K562 (cell line): ENCODE results near the gene PLOD1. TPM values are rescaled to one million over a fixed set of nuclear protein-coding genes. Genes with fewer than 3 reads are reported as not detected.
A peak's percentile ranks its signal among the peaks of the same experiment; 100 is the strongest.

Experiments used
- ARID4B ChIP-seq: sonication (generic); formaldehyde crosslinking; IDR thresholded peaks from 2 replicates; pipeline ENCODE4 v1.8.0; 2022; ENCODE audit warnings: mild to moderate bottlenecking, missing genetic modification reagents
- ARNT ChIP-seq, 2 experiments: fragments of 450-650 bp; IDR thresholded peaks; 2 replicates each; pipeline ENCODE4 v1.6.1; 2016; ENCODE audit warnings: mild to moderate bottlenecking in 1 of 2
- DPF2 ChIP-seq: fragments of 450-650 bp; IDR thresholded peaks from 2 replicates; pipeline ENCODE4 v1.6.1; 2016
- ETV5 ChIP-seq: sonication (generic); formaldehyde crosslinking; IDR thresholded peaks from 2 replicates; pipeline ENCODE4 v1.4.0; 2020; ENCODE audit warnings: low read depth, mild to moderate bottlenecking, missing genetic modification reagents
- HDAC1 ChIP-seq, 2 experiments: fragments of 450-650 bp; IDR thresholded peaks; 2 replicates each; pipeline ENCODE4 v1.6.1; 2016 to 2017; ENCODE audit warnings: inconsistent platforms in 1 of 2, mild to moderate bottlenecking in 1 of 2, moderate library complexity in 1 of 2
- HDAC2 ChIP-seq: fragments of 450-650 bp; IDR thresholded peaks from 2 replicates; pipeline ENCODE4 v1.6.1; 2016; ENCODE audit warnings: mild to moderate bottlenecking
- HMGXB4 ChIP-seq: sonication (generic); formaldehyde crosslinking; IDR thresholded peaks from 2 replicates; pipeline ENCODE4 v1.8.1; 2023; ENCODE audit warnings: mild to moderate bottlenecking, missing genetic modification reagents
- LEF1 ChIP-seq: fragments of 450-650 bp; IDR thresholded peaks from 2 replicates; pipeline ENCODE4 v1.6.1; 2016; ENCODE audit warnings: mild to moderate bottlenecking
- MITF ChIP-seq: IDR thresholded peaks from 2 replicates; pipeline ENCODE4 v1.6.1; 2014; ENCODE audit warnings: antibody characterized with exemption
- MLLT1 ChIP-seq, 2 experiments: fragments of 450-650 bp; IDR thresholded peaks; 2 replicates each; pipeline ENCODE4 v1.6.1; 2016
- NONO ChIP-seq, 2 experiments: fragments of 200-400 bp in 1 of 2; fragments of 450-650 bp in 1 of 2; formaldehyde crosslinking in 1 of 2; IDR thresholded peaks; 2 replicates each; pipeline ENCODE4 v1.6.1; 2017; ENCODE audit warnings: low read depth in 2 of 2, mild to moderate bottlenecking in 2 of 2, moderate library complexity in 2 of 2, low read length in 1 of 2
- PKNOX1 ChIP-seq: fragments of 450-650 bp; IDR thresholded peaks from 2 replicates; pipeline ENCODE4 v1.6.1; 2016
- POLR2AphosphoS5 ChIP-seq: IDR thresholded peaks from 2 replicates; pipeline ENCODE4 v1.6.1; 2011; ENCODE audit warnings: mild to moderate bottlenecking, low read depth, low read length, moderate library complexity; ENCODE audit not compliant: control insufficient read depth, insufficient read depth
- TCF3 ChIP-seq: sonication (generic); formaldehyde crosslinking; IDR thresholded peaks from 2 replicates; pipeline ENCODE4 v1.4.0; 2020; ENCODE audit warnings: mild to moderate bottlenecking, missing genetic modification reagents
- TOE1 ChIP-seq, 2 experiments: fragments of 450-650 bp in 1 of 2; sonication (generic) in 1 of 2; formaldehyde crosslinking in 1 of 2; IDR thresholded peaks; 2 replicates each; pipeline versions ENCODE4 v1.7.1 to v1.8.0; 2016 to 2022; ENCODE audit warnings: borderline replicate concordance in 2 of 2, mild to moderate bottlenecking in 2 of 2, antibody characterized with exemption in 1 of 2, inconsistent platforms in 1 of 2, low read depth in 1 of 2, missing genetic modification reagents in 1 of 2, moderate library complexity in 1 of 2
- YY1 ChIP-seq, 3 experiments: IDR thresholded peaks; 2 replicates each; pipeline ENCODE4 v1.6.1; 2011; ENCODE audit warnings: low read length in 2 of 3, mild to moderate bottlenecking in 2 of 3, moderate library complexity in 2 of 3, borderline replicate concordance in 1 of 3, control low read depth in 1 of 3, low read depth in 1 of 3; ENCODE audit not compliant: insufficient read depth in 3 of 3, insufficient replicate concordance in 2 of 3, control insufficient read depth in 1 of 3, insufficient read length in 1 of 3; ENCODE audit errors: extremely low read depth in 1 of 3
- polyA plus RNA-seq, 8 experiments: library from polyadenylated mRNA; depleted of rRNA in 4 of 8; stranded (reverse) in 5 of 8; unstranded in 3 of 8; fragments of >200 nt; fragmentation: Nextera tagmentation in 2 of 8; fragmentation: Illumina TruSeq in 1 of 8; extraction: Ambion mirVana in 2 of 8; extraction: Trizol in 1 of 8; gene quantifications; 2 replicates each; pipeline versions ENCODE4 v1.2.1 to v1.2.3, GENCODE V29; 2011 to 2014; ENCODE audit warnings: inconsistent platforms in 1 of 8, missing spikeins in 1 of 8
- total RNA-seq, 7 experiments: library from RNA; depleted of rRNA in 6 of 7; stranded (reverse); fragments of >200 nt in 6 of 7; fragmentation: Illumina TruSeq in 2 of 7; extraction: Trizol in 2 of 7; gene quantifications; 2 replicates each; pipeline versions ENCODE4 v1.2.1 to v1.2.3, GENCODE V29; 2011 to 2021; ENCODE audit warnings: low replicate concordance in 1 of 7

Gene PLOD1
- total and polyA plus RNA-seq, 9 of the 15 experiments (the other 6 are each of a cell fraction or from before 2014, with no cell fraction given), result 16.6 to 90.8 (median 52.7) TPM

GRCh38 chr1:11929849-11930248, 4.7 kb upstream of the PLOD1 start (continued):
- TF ChIP-seq YY1 (IDR thresholded peaks at IDR 0.05; ENCODE audit: borderline replicate concordance in 1 of 3, control insufficient read depth in 1 of 3, extremely low read depth in 1 of 3, insufficient read depth in 3 of 3, insufficient read length in 1 of 3, insufficient replicate concordance in 2 of 3, low read depth in 1 of 3, low read length in 2 of 3), result peak in 1 of 3 experiments; percentile 38
- TF ChIP-seq ARNT (IDR thresholded peaks at IDR 0.05), result peak; percentile 89 to 97; a peak in 3 of 4 replicates
- TF ChIP-seq PKNOX1, result peak; percentile 49; the same call in 1 of the 2 replicates
- no peak for TF ChIP-seq ARID4B (CRISPR knock-in tag)
- peak; percentile 33; the same call in 1 of the 2 replicates for TF ChIP-seq ETV5 (CRISPR knock-in tag)
- 0 out of 2 replicates have a peak, but pooled peaks have one; percentile 31 for TF ChIP-seq TCF3
- TF ChIP-seq NONO (IDR thresholded peaks at IDR 0.05; ENCODE audit: low read depth in 2 of 2, low read length in 1 of 2), result no peak
- 0 out of 2 replicates have a peak, but pooled peaks have one; percentile 57 for TF ChIP-seq MITF
- peak; percentile 37; the same call in 1 of the 2 replicates for TF ChIP-seq DPF2
- no peak for TF ChIP-seq HMGXB4 (CRISPR knock-in tag)
- TF ChIP-seq MLLT1 (IDR thresholded peaks at IDR 0.05), result no peak
- 0 out of 2 replicates have a peak, but pooled peaks have one; percentile 29 for TF ChIP-seq HDAC2
- peak; percentile 94 for TF ChIP-seq TOE1 (IDR thresholded peaks at IDR 0.05; ENCODE audit: borderline replicate concordance)
- TF ChIP-seq TOE1 (CRISPR knock-in tag; IDR thresholded peaks at IDR 0.05; ENCODE audit: borderline replicate concordance, low read depth), result no peak
- peak in 1 of 2 experiments; percentile 40; a peak in 1 of 4 replicates for TF ChIP-seq HDAC1 (IDR thresholded peaks at IDR 0.05)
- no peak for TF ChIP-seq POLR2AphosphoS5
- TF ChIP-seq LEF1, result peak; percentile 93
